Middle frontal gyrus (tissue), 1 donor: Measurements from ENCODE around the gene UBE2N.
"Not testable (repeated sequence)": the region's sequence is repeated elsewhere in the genome, so short reads cannot be mapped to it uniquely, and the experiment has no call there.

Experiments
- DNase-seq: peaks from one replicate; pipeline ENCODE4 v3.0.0-alpha.2; 2015; ENCODE audit warnings: low spot score; ENCODE audit errors: extremely low spot score

Gene UBE2N

GRCh38 chr12:93412396-93412795 is 29.4 kb downstream of the UBE2N start:
- not testable (repeated sequence) for DNase-seq

DNA sequence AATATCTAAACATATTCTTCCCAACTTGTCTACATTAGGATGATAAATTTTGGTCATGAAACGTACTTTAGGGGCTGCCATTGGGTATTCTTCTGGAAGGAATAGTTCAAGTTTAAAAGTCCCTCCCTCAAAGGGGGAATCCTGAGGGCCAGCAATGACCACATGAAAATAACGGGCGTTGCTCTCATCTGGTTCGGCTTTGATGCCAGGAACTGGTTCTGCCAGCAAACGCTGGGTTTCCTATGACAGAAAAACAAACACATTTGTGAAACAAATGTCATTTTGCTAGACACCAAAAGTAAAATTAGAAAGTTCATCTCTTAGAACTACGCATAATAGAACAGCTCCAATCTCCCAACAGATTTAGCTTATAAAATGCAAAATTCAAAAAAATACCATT is 30.7 kb downstream of the UBE2N start:
- DNase-seq, result not testable (repeated sequence)

- DNase-seq, result not testable (repeated sequence)
Measured at GRCh38 chr12:93409343-93410187, 32.2 kb downstream of the UBE2N start.

DNA sequence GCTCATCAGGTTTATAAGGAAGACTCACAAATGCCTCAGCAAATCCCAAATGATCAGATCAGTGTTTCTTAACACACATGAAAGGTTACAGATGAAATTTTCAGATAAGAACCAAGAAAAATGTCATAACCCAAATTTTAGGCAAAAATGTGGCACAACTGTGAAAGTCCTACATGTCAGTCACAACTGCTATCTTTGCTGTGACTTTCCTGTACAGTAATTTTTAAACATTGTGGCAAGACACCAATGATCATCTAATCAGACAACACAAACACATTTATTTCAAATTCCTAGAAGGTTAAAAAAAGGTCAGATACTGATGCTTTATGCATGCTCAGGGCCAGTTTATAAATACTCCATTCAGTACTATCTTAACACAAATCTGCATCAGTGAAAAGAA is 32.9 kb downstream of the UBE2N start:
- no peak for DNase-seq

DNA sequence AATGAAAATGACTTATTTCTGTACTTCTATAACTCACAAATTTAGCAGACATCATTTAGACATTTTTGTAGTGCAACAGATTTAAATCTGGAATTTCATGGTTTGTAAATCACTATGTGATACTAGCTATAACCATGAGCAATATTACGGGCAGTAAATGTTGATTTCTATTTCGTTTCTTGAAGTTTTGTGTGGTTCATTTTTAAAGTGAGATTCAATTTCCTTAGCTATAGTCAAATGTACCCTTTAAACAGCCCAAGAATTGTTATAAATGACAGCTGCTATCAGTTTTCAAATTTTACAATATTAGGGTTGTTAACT is 33.8 kb downstream of the UBE2N start:
- no peak for DNase-seq

DNA sequence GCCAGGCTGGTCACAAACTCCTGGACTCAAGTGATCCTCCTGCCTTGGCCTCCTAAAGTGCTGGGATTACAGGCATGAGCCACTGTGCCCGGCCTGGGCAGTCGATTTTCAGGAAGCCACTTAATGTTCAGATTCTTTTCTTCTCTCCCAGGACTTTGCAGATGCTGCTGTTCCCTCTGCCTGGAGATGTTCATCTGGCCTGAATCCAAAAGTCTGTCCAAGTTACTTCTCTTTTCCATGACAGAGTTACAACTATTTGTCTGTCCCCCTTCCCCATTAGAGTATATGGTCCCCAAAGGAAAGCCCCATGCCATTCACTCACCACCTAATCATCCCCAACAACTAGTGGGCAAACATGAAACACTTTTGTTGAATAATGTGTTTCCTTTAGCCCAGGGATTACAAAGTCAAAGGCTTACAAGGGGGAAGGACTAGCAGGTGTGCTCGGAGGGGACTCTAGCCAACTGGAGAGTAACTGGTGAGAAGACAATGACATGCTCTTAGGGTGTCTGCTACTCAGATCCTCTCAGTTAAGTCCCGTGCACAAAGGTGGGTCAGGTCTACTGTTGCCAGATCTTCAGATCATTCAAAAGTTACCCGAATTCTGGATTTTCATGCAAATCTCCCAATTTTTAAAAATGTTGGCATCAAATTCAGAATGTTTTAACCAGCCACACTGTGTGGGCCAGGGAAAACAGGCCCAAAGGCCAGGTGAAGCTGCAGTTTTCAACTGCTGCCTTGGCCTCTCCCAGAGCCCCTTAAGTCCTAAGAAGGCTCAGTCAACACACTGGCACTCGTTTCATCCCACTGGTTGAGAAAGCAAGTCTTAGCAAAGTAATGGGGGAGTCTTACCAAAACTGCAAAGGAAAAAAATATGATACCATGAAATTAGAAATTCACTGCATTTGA is 34.4 kb downstream of the UBE2N start:
- DNase-seq, result no peak

DNA sequence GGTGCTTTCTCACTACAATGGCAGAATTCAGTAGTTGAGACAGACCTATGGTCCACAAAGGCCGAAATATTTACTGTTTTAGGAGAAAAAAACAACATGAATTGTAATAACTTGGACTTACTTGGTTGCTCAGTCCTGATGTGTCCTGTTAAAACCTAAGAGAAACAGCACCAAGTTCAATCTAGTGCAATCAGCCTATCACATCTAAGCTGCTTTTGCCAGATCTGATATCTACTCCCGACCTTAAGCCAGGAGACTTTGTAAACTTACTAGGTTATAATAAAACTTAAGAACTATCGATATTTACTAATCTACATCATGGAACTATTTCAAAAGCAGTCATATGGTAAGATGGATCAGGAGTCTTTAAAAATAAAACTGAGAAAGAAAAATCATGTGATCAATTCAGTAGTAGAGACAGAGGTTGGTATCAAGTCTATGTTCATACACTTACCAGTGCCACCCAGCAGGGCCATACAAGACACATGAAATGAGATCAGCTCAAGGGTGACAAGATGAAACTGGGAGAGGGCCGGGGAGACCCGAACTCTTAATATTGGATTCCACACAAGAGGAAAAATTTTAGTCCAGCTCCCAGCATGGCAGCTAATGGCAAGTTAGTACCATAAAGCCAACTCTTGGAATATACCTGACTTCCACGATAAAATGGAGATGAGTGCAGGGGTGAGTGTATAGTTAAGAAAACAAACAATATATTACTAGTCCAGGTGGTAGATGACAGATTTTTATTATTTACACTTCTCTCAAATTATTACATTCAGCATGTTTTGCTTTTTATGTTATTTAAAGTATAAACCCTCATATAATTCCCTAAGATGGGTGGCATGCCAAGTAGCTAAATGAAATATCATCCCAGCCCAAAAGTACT is 36.5 kb downstream of the UBE2N start:
- DNase-seq, result no peak

DNA sequence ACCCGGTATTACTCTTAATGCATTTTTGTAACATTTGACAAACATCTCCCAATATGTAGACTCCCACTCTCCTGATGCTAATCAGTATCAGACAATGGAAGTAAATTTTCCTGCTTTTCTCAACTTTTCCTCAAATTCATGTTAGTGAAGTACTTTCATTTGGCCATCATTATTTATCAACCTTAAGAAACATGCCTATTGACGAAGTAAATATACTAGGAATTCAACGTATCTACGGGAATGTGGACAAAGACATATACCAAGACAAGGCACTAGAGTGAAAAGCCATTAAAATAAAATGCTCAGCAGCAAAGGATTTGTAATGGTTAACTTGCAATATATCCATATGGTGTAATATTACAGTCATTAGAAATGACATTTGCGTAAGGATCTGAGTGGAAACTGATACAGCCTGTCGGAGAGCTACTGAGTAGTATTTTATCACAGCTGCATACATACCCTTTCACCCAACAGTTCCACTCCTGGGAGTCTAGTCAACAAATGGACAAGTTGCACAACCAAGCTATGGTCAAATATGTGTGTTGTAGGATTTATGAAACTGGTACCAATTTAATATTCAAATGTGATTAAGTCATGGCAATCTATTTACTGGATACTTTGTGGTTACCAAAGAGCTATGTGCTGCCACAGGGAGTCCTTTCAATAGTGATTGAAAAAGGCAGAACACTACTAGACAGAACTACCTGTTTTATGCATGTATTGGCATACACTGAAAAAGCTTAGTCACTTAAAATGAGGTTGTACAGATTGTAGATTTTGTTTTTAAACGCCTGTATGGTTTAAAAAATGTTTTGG is 37.6 kb downstream of the UBE2N start:
- no peak for DNase-seq

DNA sequence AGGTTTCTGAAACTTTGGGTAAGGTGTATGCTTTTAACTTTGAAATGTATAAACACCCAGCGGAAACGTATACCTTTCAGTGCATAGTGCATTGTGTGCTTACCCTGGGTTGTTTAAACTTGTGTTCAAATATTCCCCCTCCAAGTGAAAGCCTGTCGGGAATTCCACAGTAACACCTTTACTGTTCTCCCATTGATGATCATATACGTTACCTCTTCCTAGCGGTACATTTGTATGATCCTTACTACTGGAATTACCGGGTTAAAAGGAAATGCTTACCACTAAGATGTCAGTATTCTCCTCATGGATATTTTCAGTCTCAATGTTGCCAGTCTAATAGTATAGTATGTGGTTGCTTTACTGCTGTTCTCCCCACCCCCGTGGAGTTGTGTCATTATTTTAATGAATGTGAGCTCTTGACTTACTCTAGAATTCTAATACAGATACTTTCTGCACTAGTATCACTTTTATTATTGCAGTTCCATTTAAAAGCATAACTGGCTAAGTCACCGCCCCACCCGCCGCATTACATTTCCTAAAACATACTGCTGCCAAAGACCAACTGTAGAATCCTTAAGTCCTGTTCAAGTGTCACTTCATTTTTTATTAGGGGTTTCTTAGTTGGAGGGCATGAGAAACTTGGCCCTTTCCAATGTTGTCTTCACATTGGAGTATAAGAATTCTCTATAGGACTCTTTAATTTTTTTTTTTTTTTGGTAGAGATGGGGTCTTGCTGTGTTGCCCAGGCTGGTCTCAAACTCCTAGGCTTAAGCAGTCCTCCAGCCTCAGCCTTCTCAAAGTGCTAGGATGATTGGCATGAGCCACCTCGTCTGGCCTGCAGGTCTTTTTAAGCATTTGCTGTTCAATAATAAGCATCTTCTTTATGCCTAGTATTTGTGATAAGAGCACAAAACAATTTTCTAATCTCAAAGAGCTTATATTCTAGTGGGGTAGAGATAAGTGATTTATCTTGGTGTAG is 39.1 kb downstream of the UBE2N start:
- no peak for DNase-seq

GRCh38 chr12:93399183-93399863 is 42.4 kb downstream of the UBE2N start:
- DNase-seq, result not testable (repeated sequence)

DNA sequence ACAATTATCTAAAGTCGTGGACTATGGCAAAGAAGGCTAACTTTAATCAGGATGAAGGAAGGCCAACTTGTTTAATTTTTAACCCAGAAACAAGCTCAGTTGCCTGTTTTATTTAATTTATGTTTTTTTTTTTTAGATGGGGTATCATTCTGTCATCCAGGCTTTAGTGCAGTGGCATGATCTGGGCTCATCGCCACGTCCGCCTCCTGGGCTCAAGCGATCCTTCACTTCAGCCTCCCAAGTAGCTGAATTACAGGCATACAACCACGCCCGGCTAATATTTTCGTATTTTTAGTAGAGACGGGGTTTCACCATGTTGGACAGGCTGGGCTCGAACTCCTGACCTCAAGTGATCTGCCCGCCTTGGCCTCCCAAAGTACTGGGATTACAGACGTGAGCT is 44.3 kb downstream of the UBE2N start:
- no peak for DNase-seq

DNA sequence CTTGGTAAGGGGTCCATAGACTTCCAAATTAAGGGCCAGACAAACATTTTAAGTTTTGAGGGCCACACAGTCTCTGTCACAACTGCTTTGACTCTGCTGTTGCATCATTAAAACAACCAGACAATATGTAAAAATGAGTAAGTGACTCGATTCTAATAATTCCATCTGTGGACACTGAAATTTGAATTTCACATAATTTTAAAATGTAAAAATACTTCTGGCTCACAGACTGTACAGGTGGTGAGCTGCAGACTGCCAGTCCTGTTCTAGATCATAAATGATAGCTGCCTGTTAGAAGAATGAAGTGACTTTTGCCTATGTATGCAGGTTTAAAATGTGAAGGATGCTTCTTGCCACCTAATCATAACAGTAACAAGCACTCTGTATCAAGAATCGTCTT is 48.3 kb downstream of the UBE2N start:
- DNase-seq, result no peak

GRCh38 chr12:93390549-93391297 is 51.0 kb downstream of the UBE2N start:
- no peak for DNase-seq

DNA sequence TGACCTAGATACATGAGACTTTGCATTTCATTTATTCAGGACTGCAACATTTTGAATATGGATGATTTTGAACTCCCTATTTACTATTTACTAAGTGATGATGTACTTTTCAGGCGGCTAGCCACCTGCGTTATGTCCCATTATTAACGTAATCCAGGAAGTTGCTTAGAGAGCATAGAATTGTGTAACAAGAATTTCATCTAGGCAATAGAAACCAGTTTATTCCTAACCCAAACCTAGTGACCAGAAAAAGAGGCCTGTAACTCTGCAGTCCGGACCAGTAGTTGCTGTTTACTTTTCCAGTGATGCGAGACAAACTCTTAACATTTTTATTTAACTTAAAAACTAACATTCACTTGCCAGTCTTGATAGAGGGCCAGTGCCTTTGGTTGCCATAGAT is 51.7 kb downstream of the UBE2N start:
- DNase-seq, result no peak

DNA sequence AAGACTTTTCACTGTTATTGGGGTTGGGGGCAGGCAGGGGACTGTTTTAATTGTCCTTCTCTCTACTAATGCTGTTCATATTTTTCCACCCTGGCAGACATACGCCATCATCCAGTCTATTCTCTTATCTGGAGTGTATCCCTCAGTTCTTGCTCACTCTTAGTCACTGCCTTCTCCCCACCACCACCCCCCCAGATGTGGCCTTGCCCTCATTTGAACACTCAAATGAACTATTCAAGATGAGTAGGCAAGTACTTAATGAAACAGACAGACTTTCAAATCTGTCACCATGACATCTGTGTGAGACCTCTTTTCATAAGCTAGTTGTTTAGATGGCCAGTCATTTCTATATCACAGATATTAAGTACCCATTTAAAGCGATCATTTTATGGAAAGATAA is 54.0 kb downstream of the UBE2N start:
- no peak for DNase-seq

- DNase-seq, result not testable (repeated sequence)
Measured at GRCh38 chr12:93381976-93382437, 59.7 kb downstream of the UBE2N start.

DNA sequence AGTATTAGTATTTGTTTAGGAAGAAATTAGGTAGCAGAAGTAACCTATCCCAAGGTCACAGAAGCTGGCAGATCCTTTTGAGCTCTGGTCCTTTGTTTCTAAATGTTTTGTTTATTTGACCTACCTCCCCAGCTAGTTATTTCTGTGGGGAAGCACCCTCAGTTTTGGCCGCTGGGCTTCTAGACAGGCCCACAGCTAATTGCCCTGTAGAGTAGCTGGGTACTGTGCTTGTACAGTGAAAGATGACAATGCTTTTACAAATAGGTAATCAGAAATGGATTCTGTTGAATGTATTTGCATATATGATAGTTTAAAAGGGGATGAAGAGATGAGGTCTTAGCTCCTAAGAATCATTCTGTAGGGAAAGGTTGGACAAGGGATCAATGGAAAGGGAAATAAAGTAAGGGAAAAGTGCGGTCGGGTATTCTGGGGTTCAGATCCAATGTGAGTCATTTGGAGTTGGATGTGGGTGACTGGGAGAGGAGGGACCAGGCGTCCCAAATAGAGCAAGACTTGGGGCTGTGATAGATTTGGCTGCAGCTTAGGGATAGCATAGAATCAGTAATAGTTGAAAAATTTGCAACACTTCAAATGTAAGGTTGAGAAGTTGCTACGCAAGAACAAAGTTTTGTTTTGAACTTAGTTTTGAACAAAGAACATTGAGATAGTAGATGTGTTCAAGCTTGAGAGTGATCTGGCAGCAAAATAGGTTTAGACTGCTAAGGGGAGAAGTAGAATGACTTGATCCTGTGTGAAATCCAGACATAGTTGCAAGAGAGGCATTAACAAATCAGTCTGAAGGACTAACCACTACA is 60.4 kb downstream of the UBE2N start:
- DNase-seq, result no peak
